ENCODE measurements around the gene ILK.

- TF ChIP-seq POLR2A (IDR thresholded peaks at IDR 0.05) (no peak), CTCF (IDR thresholded peaks at IDR 0.05) (no peak)
Observed at GRCh38 chr11:6617315-6617781, 13.8 kb downstream of the ILK start.

Measured in Peyer's patch (tissue), 4 donors.